Left lung (tissue), 14 donors: ENCODE measurements around the gene FAM156B. TPM values are rescaled to one million over a fixed set of nuclear protein-coding genes. Genes with fewer than 3 reads are reported as not detected.
"Not testable (repeated sequence)": the region's sequence is repeated elsewhere in the genome, so short reads cannot be mapped to it uniquely, and the experiment has no call there.

Source experiments
- ATAC-seq: fragments of 200-7000 bp; cut with Tn5 transposase; one replicate; pipeline ENCODE4 v1.9.1; 2020; ENCODE audit warnings: moderate library complexity
- DNase-seq, 4 donors: peaks; one replicate each; pipeline ENCODE4 v3.0.0-alpha.2; 2013 to 2020
- H3K27ac ChIP-seq, 2 donors: fragments of 200-600 bp; sonication (generic) in 1 of 2; one replicate each; pipeline versions ENCODE4 v1.5.0 to v1.8.0; 2020 to 2021
- H3K27me3 ChIP-seq, 2 donors: fragments of 200-600 bp; sonication (generic) in 1 of 2; one replicate each; pipeline versions ENCODE4 v1.5.0 to v1.8.0; 2020 to 2021
- H3K36me3 ChIP-seq, 2 donors: fragments of 200-600 bp; sonication (generic) in 1 of 2; one replicate each; pipeline versions ENCODE4 v1.5.0 to v1.8.0; 2020 to 2021
- H3K4me1 ChIP-seq, 2 donors: fragments of 200-600 bp; one replicate each; pipeline ENCODE4 v1.8.0; 2021
- H3K4me3 ChIP-seq, 2 donors: fragments of 200-600 bp; sonication (generic) in 1 of 2; one replicate each; pipeline versions ENCODE4 v1.5.0 to v1.8.0; 2020 to 2021; ENCODE audit warnings: mild to moderate bottlenecking in 1 of 2
- H3K9me3 ChIP-seq, 2 donors: fragments of 200-600 bp; sonication (generic) in 1 of 2; one replicate each; pipeline versions ENCODE4 v1.5.0 to v1.8.0; 2020 to 2021
- intact Hi-C, 2 donors: fragments of 100-400 bp; cut with DNase I; formaldehyde crosslinking; loops; one replicate each; pipeline versions ENCODE4 v1.11.2 to v1.14.2; 2022
- long read RNA-seq, 12 donors: library from polyadenylated mRNA in 2 of 12; unstranded in 2 of 12; transcript quantifications; one replicate each; pipeline ENCODE4 v2.0.0 and lab custom pipeline, GENCODE V29; 2019 to 2026
- polyA plus RNA-seq, 6 donors: library from polyadenylated mRNA; unstranded; fragments of 120-200 nt; gene quantifications; one replicate each; pipeline ENCODE4 v1.2.1, GENCODE V29; 2013; ENCODE audit not compliant: insufficient read length in 6 of 6
- total RNA-seq, 2 donors: library from RNA; stranded (reverse); fragmentation: NEBNext Ultra II Directional; extraction: Animal tissue kit (Norgen Biotek cat#: 25700); gene quantifications; one replicate each; pipeline ENCODE4 v1.2.1, GENCODE V29; 2021
- TF ChIP-seq, protein P1 (sequence below), 2 donors: fragments of 200-600 bp; sonication (generic) in 1 of 2; IDR thresholded peaks; one replicate each; pipeline versions ENCODE4 v1.5.0 to v1.8.0; 2021; ENCODE audit warnings: antibody characterized with exemption in 2 of 2
- donor health status: DM: no; HTN: yes; CAD: no.
- donor health status: DM: no; HTN: no; CAD: no.

FAM156B gene, protein sequence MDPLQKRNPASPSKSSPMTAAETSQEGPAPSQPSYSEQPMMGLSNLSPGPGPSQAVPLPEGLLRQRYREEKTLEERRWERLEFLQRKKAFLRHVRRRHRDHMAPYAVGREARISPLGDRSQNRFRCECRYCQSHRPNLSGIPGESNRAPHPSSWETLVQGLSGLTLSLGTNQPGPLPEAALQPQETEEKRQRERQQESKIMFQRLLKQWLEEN
- 10 to 100 TPM; 11.2 to 11.4 TPM for total RNA-seq
- polyA plus RNA-seq = 10 to 100 TPM; 22.5 to 31.7 (median 24.2) TPM
- long read RNA-seq, donor 1, transcript FAM156B-201 (3 exons, 2,537 nt) = major isoform, 5 of 5 reads
- long read RNA-seq, donor 1, partial matches to known transcripts = 0 of 5 reads
- long read RNA-seq, donor 1, other reads (novel, unspliced or antisense) = 0 of 5 reads
- long read RNA-seq, donor 2, transcript FAM156B-201 (3 exons, 2,537 nt) = major isoform, 5 of 9 reads
- long read RNA-seq, donor 2, partial matches to known transcripts = 0 of 9 reads
- long read RNA-seq, donor 2, other reads (novel, unspliced or antisense) = 0 of 9 reads
- long read RNA-seq, donor 3, transcript FAM156B-201 (3 exons, 2,537 nt) = major isoform, 5 of 13 reads
- long read RNA-seq, donor 3, partial matches to known transcripts = 6 of 13 reads
- long read RNA-seq, donor 3, other reads (novel, unspliced or antisense) = 0 of 13 reads
- long read RNA-seq, donor 4, partial matches to known transcripts = 0 of 5 reads
- long read RNA-seq, donor 4, other reads (novel, unspliced or antisense) = 2 of 5 reads
- long read RNA-seq, donor 5, transcript FAM156B-201 (3 exons, 2,537 nt) = major isoform, 10 of 11 reads
- long read RNA-seq, donor 5, partial matches to known transcripts = 0 of 11 reads
- long read RNA-seq, donor 5, other reads (novel, unspliced or antisense) = 0 of 11 reads
- long read RNA-seq, donor 6, partial matches to known transcripts = 9 of 13 reads
- long read RNA-seq, donor 6, other reads (novel, unspliced or antisense) = 0 of 13 reads
- long read RNA-seq, donor 7, partial matches to known transcripts = 0 of 4 reads
- long read RNA-seq, donor 7, other reads (novel, unspliced or antisense) = 0 of 4 reads
- long read RNA-seq, donor 8, transcript FAM156B-201 (3 exons, 2,537 nt) = major isoform, 7 of 25 reads
- long read RNA-seq, donor 8, partial matches to known transcripts = 0 of 25 reads
- long read RNA-seq, donor 8, other reads (novel, unspliced or antisense) = 15 of 25 reads
- long read RNA-seq, donor 9 = 0 reads
- long read RNA-seq, donor 10, partial matches to known transcripts = 0 of 6 reads
- long read RNA-seq, donor 10, other reads (novel, unspliced or antisense) = 1 of 6 reads
- long read RNA-seq, donor 11, transcript FAM156B-201 (3 exons, 2,537 nt) = major isoform, 5 of 22 reads
- long read RNA-seq, donor 11, partial matches to known transcripts = 12 of 22 reads
- long read RNA-seq, donor 11, other reads (novel, unspliced or antisense) = 0 of 22 reads
- long read RNA-seq, donor 12, transcript FAM156B-201 (3 exons, 2,537 nt) = major isoform, 9 of 11 reads
- long read RNA-seq, donor 12, partial matches to known transcripts = 0 of 11 reads
- long read RNA-seq, donor 12, other reads (novel, unspliced or antisense) = 0 of 11 reads

DNA sequence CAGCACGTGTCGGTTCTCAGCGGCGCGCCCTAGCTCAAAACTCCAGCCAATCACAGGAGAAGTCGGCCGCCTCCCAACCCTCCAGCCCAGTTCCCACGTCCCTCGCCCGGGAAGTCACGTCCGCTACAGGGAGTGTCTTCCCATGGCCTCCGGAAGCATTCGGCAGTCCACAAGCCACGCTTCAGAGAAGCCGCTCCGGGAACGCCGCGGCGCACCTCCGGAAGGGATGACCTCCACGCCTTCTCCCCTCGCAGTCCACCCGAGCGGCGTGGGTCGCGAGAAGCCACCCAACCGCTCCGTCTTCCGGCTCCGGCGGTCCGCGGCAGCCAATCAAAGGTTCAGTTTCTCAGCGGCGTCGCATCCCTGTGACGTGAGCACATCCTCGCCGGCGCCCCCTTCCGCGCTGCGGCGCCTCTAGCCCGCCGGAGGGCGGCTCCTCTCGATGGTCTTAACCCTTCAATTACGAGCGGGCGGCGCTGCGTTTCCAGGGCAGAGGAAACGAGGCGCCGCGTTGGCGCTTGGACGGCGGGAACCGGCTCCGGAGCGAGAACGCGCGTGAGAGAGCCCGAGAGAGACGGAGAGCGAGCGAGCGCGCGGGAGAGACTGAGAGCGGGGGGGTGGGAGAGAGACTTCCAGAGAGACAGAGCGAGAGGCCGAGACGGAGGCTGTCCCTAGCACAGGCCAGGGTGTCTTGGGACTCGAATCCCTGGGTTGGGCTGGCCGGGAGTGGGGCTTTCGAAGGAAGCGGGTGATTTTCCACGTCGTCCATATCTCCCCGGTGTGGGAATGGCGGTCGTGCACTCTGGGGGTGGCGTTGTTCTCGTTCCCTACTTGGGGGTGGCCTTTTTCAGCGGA is at the start of gene FAM156B:
FAM156B (plus strand) TSS at position 476 of the 855 bp plus-strand sequence. CDS start 9,896 bp downstream, outside the sequence.
- DNase-seq, H3K9me3 ChIP-seq, H3K27me3 ChIP-seq, H3K27ac ChIP-seq, H3K4me3 ChIP-seq, H3K4me1 ChIP-seq, H3K36me3 ChIP-seq, intact Hi-C loops: not testable (repeated sequence)
- peak; percentile 93 for ATAC-seq

DNA sequence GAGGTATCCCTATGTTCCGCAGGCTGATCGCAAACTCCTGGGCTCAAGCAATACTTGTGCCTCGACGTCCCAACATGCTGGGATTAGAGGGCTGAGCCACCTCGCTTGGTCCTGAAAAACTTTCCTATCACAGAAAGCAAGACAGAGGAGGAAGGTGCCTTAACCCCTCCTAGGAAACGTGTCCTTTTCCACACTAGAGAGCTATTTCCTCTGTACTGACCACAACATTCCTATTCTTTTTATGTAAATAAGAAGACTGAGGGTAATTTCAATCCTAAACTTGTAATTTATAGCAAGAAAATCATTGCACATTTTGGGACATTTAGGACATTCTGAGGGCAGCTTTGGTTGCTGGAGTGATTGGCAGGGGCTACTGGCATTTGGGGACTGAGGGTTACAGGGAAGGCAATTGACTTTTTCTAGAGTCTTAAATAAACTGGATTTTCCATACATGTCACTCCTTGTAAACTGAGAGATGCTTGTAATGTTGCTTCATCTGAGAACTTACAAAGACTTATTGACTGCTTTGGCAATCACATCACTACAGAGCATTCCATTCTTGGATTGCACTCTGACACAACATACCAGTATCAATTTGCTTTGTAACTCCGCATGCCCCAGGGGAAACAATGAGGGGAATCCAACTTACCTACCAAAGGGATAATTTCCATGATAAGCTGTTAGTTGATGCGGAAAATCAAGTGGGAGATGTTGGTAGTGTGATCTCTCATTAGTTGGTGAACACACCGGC is 44.8 kb upstream of the FAM156B start:
- DNase-seq (no peak), ATAC-seq (no peak)
- Histone ChIP-seq H3K9me3 (no peaks in the 10 kb centered on the region), H3K27ac (no peak overlapping the region), H3K27me3 (no peaks in the 10 kb centered on the region), H3K4me3 (no peak overlapping the region), H3K4me1 (no peaks in the 10 kb centered on the region), H3K36me3 (no peaks in the 10 kb centered on the region)
- TF ChIP-seq, protein P1, sequence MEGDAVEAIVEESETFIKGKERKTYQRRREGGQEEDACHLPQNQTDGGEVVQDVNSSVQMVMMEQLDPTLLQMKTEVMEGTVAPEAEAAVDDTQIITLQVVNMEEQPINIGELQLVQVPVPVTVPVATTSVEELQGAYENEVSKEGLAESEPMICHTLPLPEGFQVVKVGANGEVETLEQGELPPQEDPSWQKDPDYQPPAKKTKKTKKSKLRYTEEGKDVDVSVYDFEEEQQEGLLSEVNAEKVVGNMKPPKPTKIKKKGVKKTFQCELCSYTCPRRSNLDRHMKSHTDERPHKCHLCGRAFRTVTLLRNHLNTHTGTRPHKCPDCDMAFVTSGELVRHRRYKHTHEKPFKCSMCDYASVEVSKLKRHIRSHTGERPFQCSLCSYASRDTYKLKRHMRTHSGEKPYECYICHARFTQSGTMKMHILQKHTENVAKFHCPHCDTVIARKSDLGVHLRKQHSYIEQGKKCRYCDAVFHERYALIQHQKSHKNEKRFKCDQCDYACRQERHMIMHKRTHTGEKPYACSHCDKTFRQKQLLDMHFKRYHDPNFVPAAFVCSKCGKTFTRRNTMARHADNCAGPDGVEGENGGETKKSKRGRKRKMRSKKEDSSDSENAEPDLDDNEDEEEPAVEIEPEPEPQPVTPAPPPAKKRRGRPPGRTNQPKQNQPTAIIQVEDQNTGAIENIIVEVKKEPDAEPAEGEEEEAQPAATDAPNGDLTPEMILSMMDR (IDR thresholded peaks at IDR 0.05) = no peak
- intact Hi-C loops = no loop called here

DNA sequence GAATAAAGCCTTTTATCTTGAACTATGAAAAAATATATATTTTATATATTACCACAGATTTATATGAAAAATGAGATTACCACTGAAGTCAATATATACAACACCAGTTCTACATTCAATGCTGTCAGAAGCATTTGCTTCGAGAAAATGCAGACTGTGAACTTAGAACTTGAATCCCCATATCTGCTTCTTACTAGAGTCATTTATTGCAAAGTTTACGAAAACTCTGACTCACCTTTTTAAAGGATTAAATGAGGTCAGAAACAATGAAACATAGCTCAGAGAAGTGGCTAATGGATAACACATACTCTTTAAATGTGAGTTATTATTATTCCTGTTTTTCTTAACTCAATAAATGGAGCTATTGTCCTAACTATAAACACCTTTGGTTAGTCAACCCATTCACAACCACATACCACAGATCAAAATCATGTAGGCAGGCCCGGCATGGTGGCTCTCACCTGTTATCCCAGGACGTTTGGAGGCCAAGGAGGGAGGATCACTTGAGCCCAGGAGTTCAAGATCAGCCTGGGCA is 40.1 kb upstream of the FAM156B start:
- not testable (repeated sequence) for H3K27ac ChIP-seq, ATAC-seq, DNase-seq

DNA sequence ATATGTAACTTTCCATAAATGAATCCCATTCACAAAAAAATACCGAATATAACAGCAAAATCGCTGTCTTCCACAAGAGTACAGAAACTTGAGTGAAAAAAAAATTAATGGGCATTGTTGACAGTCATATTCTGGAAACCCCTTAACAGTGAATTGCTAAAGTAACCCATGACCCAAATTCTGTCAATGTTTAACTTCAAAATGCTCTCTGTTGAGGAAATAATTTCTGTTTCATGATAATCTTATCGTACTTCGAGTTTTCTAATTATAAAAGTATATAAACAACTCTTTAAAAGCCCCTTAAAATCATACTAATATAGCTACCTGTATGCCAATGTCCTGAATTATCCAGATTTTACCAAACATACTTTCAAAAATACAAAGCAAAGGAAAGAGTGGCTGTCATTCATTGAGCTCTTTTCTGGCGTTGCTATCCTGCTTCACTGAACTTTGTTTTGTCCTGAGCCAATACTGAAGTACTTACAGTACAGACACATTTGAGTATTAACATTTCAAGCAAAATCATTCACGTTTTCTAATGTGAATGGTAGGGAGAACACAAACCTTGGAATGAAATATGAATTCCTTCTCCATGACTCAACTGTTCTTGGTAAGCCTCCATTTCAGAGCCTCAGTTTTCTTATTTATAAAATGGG is 31.7 kb upstream of the FAM156B start:
- H3K4me3 ChIP-seq = no peak overlapping the region
- TF ChIP-seq, protein P1 (IDR thresholded peaks at IDR 0.05) = no peak
- no peaks in the 10 kb centered on the region for H3K4me1 ChIP-seq
- H3K9me3 ChIP-seq = no peaks in the 10 kb centered on the region
- intact Hi-C loops = no loop called here
- peak; percentile 53 for ATAC-seq
- no peak overlapping the region for H3K27ac ChIP-seq
- H3K27me3 ChIP-seq = peaks cover 0 to 9% of the 10 kb centered on the region in 2 donors
- DNase-seq = peak in 1 of 4 donors; percentile 5
- no peaks in the 10 kb centered on the region for H3K36me3 ChIP-seq

More for the DNA sequence above, 40.1 kb upstream of the FAM156B start:
- H3K4me3 ChIP-seq, H3K27me3 ChIP-seq, H3K9me3 ChIP-seq, H3K36me3 ChIP-seq, H3K4me1 ChIP-seq, intact Hi-C loops: not testable (repeated sequence)
